Left ventricle myocardium inferior (tissue), 1 donor: ENCODE data around the gene MYBBP1A. TPM values are rescaled to one million over a fixed set of nuclear protein-coding genes. Genes with fewer than 3 reads are reported as not detected.
A peak's percentile ranks its signal among the peaks of the same experiment; 100 is the strongest.

Experiments used
- DNase-seq: peaks from one replicate; pipeline ENCODE4 v3.0.0-alpha.2; 2020
- H3K27ac ChIP-seq: fragments of 200-600 bp; replicated peaks from 2 replicates; pipeline ENCODE4 v1.8.0; 2021
- H3K27me3 ChIP-seq: fragments of 200-600 bp; 2 replicates; pipeline ENCODE4 v1.8.0; 2021; ENCODE audit warnings: low read depth
- H3K36me3 ChIP-seq: fragments of 200-600 bp; 2 replicates; pipeline ENCODE4 v1.8.0; 2021
- H3K4me1 ChIP-seq: fragments of 200-600 bp; 2 replicates; pipeline ENCODE4 v1.8.0; 2021
- H3K4me3 ChIP-seq: fragments of 200-600 bp; 2 replicates; pipeline ENCODE4 v1.8.0; 2021; ENCODE audit warnings: mild to moderate bottlenecking, moderate library complexity
- H3K9me3 ChIP-seq: fragments of 200-600 bp; replicated peaks from 2 replicates; pipeline ENCODE4 v1.8.0; 2021
- CTCF ChIP-seq: fragments of 200-600 bp; IDR thresholded peaks from 2 replicates; pipeline ENCODE4 v1.8.0; 2021; ENCODE audit warnings: antibody characterized with exemption, mild to moderate bottlenecking, borderline replicate concordance
- intact Hi-C: fragments of 100-400 bp; cut with micrococcal nuclease; formaldehyde crosslinking; loops from one replicate; pipeline ENCODE4 v1.11.0; 2022
- total RNA-seq: library from RNA; stranded (reverse); fragmentation: NEBNext Ultra II Directional; extraction: Animal tissue kit (Norgen Biotek cat#: 25700); gene quantifications from one replicate; pipeline ENCODE4 v1.2.1, GENCODE V29; 2021
- donor health status: DM: no; HTN: yes; CAD: no; lungs with severe emphysema.

The MYBBP1A gene
- total RNA-seq, 1 donor from 2014 or later: 21.3 TPM

GRCh38 chr17:4577386-4577993 lies 22.3 kb upstream of the MYBBP1A start:
- Histone ChIP-seq H3K9me3 (no peaks in the 10 kb centered on the region), H3K27ac (peak overlapping the region; percentile 40), H3K27me3 (peaks cover 10% of the 10 kb centered on the region), H3K36me3 (no peaks in the 10 kb centered on the region), H3K4me3 (no peak overlapping the region), H3K4me1 (peaks cover 24% of the 10 kb centered on the region)
- no peak for TF ChIP-seq CTCF
- intact Hi-C loops: no loop called here
- DNase-seq: no peak

- H3K27ac ChIP-seq: peak overlapping the region; percentile 40
- peaks cover 3% of the 10 kb centered on the region for H3K27me3 ChIP-seq
- no peak for TF ChIP-seq CTCF
- peaks cover 23% of the 10 kb centered on the region for H3K4me1 ChIP-seq
- no peaks in the 10 kb centered on the region for H3K36me3 ChIP-seq
- intact Hi-C loops: no loop called here
- H3K9me3 ChIP-seq: no peaks in the 10 kb centered on the region
- no peak for DNase-seq
- no peak overlapping the region for H3K4me3 ChIP-seq
Measured at GRCh38 chr17:4576729-4577322, 21.6 kb upstream of the MYBBP1A start.

GRCh38 chr17:4576161-4576558 lies 21.0 kb upstream of the MYBBP1A start:
- peak overlapping the region; percentile 54 for H3K27ac ChIP-seq
- peaks cover 23% of the 10 kb centered on the region for H3K4me1 ChIP-seq
- peaks cover 5% of the 10 kb centered on the region for H3K27me3 ChIP-seq
- DNase-seq: no peak
- no peak overlapping the region for H3K4me3 ChIP-seq
- intact Hi-C loops: no loop called here
- no peaks in the 10 kb centered on the region for H3K9me3 ChIP-seq
- no peak for TF ChIP-seq CTCF
- H3K36me3 ChIP-seq: no peaks in the 10 kb centered on the region

GRCh38 chr17:4574448-4575045 lies 19.4 kb upstream of the MYBBP1A start:
- intact Hi-C loops: no loop called here
- H3K9me3 ChIP-seq: no peaks in the 10 kb centered on the region
- H3K27me3 ChIP-seq: peaks cover 6% of the 10 kb centered on the region
- H3K4me3 ChIP-seq: no peak overlapping the region
- H3K4me1 ChIP-seq: peaks cover 23% of the 10 kb centered on the region
- H3K36me3 ChIP-seq: no peaks in the 10 kb centered on the region
- H3K27ac ChIP-seq: no peak overlapping the region
- no peak for TF ChIP-seq CTCF
- DNase-seq: no peak

- no peaks in the 10 kb centered on the region for H3K36me3 ChIP-seq
- DNase-seq: peak; percentile 67
- no peak for TF ChIP-seq CTCF
- H3K27ac ChIP-seq: peak overlapping the region; percentile 69
- peaks cover 6% of the 10 kb centered on the region for H3K27me3 ChIP-seq
- intact Hi-C loops: no loop called here
- H3K4me3 ChIP-seq: no peak overlapping the region
- H3K4me1 ChIP-seq: peaks cover 23% of the 10 kb centered on the region
- H3K9me3 ChIP-seq: no peaks in the 10 kb centered on the region
Measured at GRCh38 chr17:4573669-4574068, 18.5 kb upstream of the MYBBP1A start.
